MCF 10A (cell line): ENCODE results near the gene GIT1. TPM values are rescaled to one million over a fixed set of nuclear protein-coding genes. Genes with fewer than 3 reads are reported as not detected.

ENCODE experiments used
- BruUV-seq: library from RNA; stranded (reverse); fragments of 400-500 nt; replicated peaks from 2 replicates; lab custom pipeline; 2021; lab: Mats Ljungman, UMichigan
- CTCF ChIA-PET: fragments of 300-600 bp; sonication (Branson Sonifier 250); formaldehyde crosslinking; extraction: SDS; loops from one replicate; lab custom pipeline; 2021; ENCODE audit warnings: antibody characterized with exemption, inconsistent platforms; lab: Yijun Ruan, JAX
- POLR2A ChIA-PET: fragments of 300-600, 350-650 bp; sonication (Branson Sonifier 250); formaldehyde crosslinking; extraction: SDS; loops from one replicate; lab custom pipeline; 2020; ENCODE audit warnings: antibody characterized with exemption, inconsistent platforms; lab: Yijun Ruan, JAX
- DNase-seq: peaks from one replicate; pipeline ENCODE4 v3.0.0-alpha.2; 2018; ENCODE audit not compliant: unreplicated experiment
- H3K27ac Mint-ChIP-seq: one replicate; pipeline ENCODE4 v1.8.0; 2022; ENCODE audit warnings: mild to moderate bottlenecking, low read depth, mixed read lengths; ENCODE audit not compliant: unreplicated experiment
- H3K27me3 Mint-ChIP-seq: one replicate; pipeline ENCODE4 v1.8.0; 2022; ENCODE audit warnings: mixed read lengths; ENCODE audit not compliant: insufficient read depth, unreplicated experiment
- H3K36me3 Mint-ChIP-seq: one replicate; pipeline ENCODE4 v1.8.0; 2022; ENCODE audit warnings: mild to moderate bottlenecking, moderate library complexity, mixed read lengths; ENCODE audit not compliant: insufficient read depth, unreplicated experiment
- H3K4me1 Mint-ChIP-seq: one replicate; pipeline ENCODE4 v1.8.0; 2022; ENCODE audit warnings: mixed read lengths; ENCODE audit not compliant: insufficient read depth, unreplicated experiment
- H3K4me3 Mint-ChIP-seq: one replicate; pipeline ENCODE4 v1.8.0; 2022; ENCODE audit warnings: mild to moderate bottlenecking, moderate library complexity, mixed read lengths; ENCODE audit not compliant: unreplicated experiment
- H3K9me3 Mint-ChIP-seq: one replicate; pipeline ENCODE4 v1.8.0; 2022; ENCODE audit warnings: mixed read lengths; ENCODE audit not compliant: unreplicated experiment
- CTCF ChIP-seq: fragments of 200-600 bp; IDR thresholded peaks from one replicate; pipeline ENCODE4 v1.8.0; 2022; ENCODE audit warnings: antibody characterized with exemption, mild to moderate bottlenecking; ENCODE audit not compliant: unreplicated experiment
- intact Hi-C: fragments of 100-400 bp; cut with micrococcal nuclease; formaldehyde crosslinking; loops from 2 replicates; pipeline ENCODE4 v1.14.1; 2022
- total RNA-seq: library from RNA; stranded (reverse); gene quantifications from 2 replicates; pipeline ENCODE4 v1.2.3, GENCODE V29; 2022

Gene GIT1
- total RNA-seq, 1 experiment from 2014 or later = 49.0 TPM

GRCh38 chr17:29607557-29608195 lies 18.2 kb upstream of the GIT1 start:
- TF ChIP-seq CTCF = no peak
- ChIA-PET POLR2A (interaction anchor here (1.1 kb wide), 1 partner anchor 8 kb away, joined by 5 read pairs; no protein-coding TSS in a partner anchor), CTCF (interaction anchor here (0.9 to 1.3 kb wide), 5 partner anchors 9 to 48 kb away, joined by 3 to 6 read pairs (median 3); no protein-coding TSS in a partner anchor)
- H3K9me3 Mint-ChIP-seq = no peaks in the 10 kb centered on the region
- intact Hi-C loops = no loop called here
- no peak for DNase-seq
- no peaks in the 10 kb centered on the region for H3K27me3 Mint-ChIP-seq
- H3K36me3 Mint-ChIP-seq = no peaks in the 10 kb centered on the region
- no peak overlapping the region for H3K27ac Mint-ChIP-seq
- H3K4me3 Mint-ChIP-seq = no peak overlapping the region
- no TSS peak for BruUV-seq
- no peaks in the 10 kb centered on the region for H3K4me1 Mint-ChIP-seq

- Mint-ChIP-seq H3K4me1 (no peaks in the 10 kb centered on the region), H3K27ac (no peak overlapping the region), H3K36me3 (no peaks in the 10 kb centered on the region), H3K27me3 (no peaks in the 10 kb centered on the region), H3K4me3 (no peak overlapping the region), H3K9me3 (no peaks in the 10 kb centered on the region)
- TF ChIP-seq CTCF = no peak
- CTCF ChIA-PET = interaction anchor here (1.0 kb wide), 2 partner anchors 11 to 204 kb away, joined by 3 read pairs; no protein-coding TSS in a partner anchor
- POLR2A ChIA-PET = no interaction called here
- intact Hi-C loops = no loop called here
- no TSS peak for BruUV-seq
- DNase-seq = no peak
These were observed 13.7 kb upstream of the GIT1 start for GRCh38 chr17:29603109-29603674.

GRCh38 chr17:29597361-29598172 lies 8.1 kb upstream of the GIT1 start:
- no peak for TF ChIP-seq CTCF
- no peak overlapping the region for H3K27ac Mint-ChIP-seq
- ChIA-PET CTCF (interaction anchor here (0.6 to 1.2 kb wide), 5 partner anchors 16 to 265 kb away, joined by 3 to 4 read pairs (median 3); no protein-coding TSS in a partner anchor), POLR2A (no interaction called here)
- H3K27me3 Mint-ChIP-seq = no peaks in the 10 kb centered on the region
- intact Hi-C loops = no loop called here
- H3K4me1 Mint-ChIP-seq = no peaks in the 10 kb centered on the region
- H3K36me3 Mint-ChIP-seq = no peaks in the 10 kb centered on the region
- no peak overlapping the region for H3K4me3 Mint-ChIP-seq
- no TSS peak for BruUV-seq
- H3K9me3 Mint-ChIP-seq = no peaks in the 10 kb centered on the region
- DNase-seq = no peak

- DNase-seq = no peak
- BruUV-seq = no TSS peak
- Mint-ChIP-seq H3K36me3 (no peaks in the 10 kb centered on the region), H3K4me3 (no peak overlapping the region), H3K9me3 (no peaks in the 10 kb centered on the region), H3K27me3 (no peaks in the 10 kb centered on the region), H3K4me1 (no peaks in the 10 kb centered on the region), H3K27ac (no peak overlapping the region)
- CTCF ChIA-PET = interaction anchor here (0.6 to 0.7 kb wide), 2 partner anchors 16 to 17 kb away, joined by 3 to 4 read pairs; no protein-coding TSS in a partner anchor
- POLR2A ChIA-PET = no interaction called here
- no peak for TF ChIP-seq CTCF
- intact Hi-C loops = no loop called here
These were observed 7.4 kb upstream of the GIT1 start for GRCh38 chr17:29596811-29597210.
